Thyroid gland (tissue), 4 donors: ENCODE results near the gene EIF4E3. TPM values are rescaled to one million over a fixed set of nuclear protein-coding genes. Genes with fewer than 3 reads are reported as not detected.
A peak's percentile ranks its signal among the peaks of the same experiment; 100 is the strongest.

Experiments
- DNase-seq, 2 donors: peaks; one replicate each; pipeline ENCODE4 v3.0.0-alpha.2; 2019
- H3K27ac ChIP-seq, 3 donors: fragments of 200-600 bp; sonication (generic); 1 replicate in 2 of 3; 2 replicates in 1 of 3; pipeline ENCODE4 v1.5.1; 2016 to 2019; ENCODE audit warnings: mild to moderate bottlenecking in 1 of 3, moderate library complexity in 1 of 3
- H3K27me3 ChIP-seq: fragments of 200-600 bp; sonication (generic); one replicate; pipeline ENCODE4 v1.5.1; 2019
- H3K36me3 ChIP-seq, 2 donors: fragments of 200-600 bp; sonication (generic); one replicate each; pipeline ENCODE4 v1.5.1; 2016 to 2019
- H3K4me1 ChIP-seq, 2 donors: fragments of 200-600 bp; sonication (generic); one replicate each; pipeline ENCODE4 v1.5.1; 2017 to 2019
- H3K4me3 ChIP-seq, 3 donors: fragments of 200-600 bp; sonication (generic); replicated peaks in 1 of 3; 1 replicate in 2 of 3; 2 replicates in 1 of 3; pipeline ENCODE4 v1.5.1; 2016; ENCODE audit warnings: mild to moderate bottlenecking in 1 of 3
- H3K9me3 ChIP-seq: fragments of 200-600 bp; sonication (generic); one replicate; pipeline ENCODE4 v1.5.1; 2017
- POLR2A ChIP-seq, 2 donors: fragments of 450-650 bp; IDR thresholded peaks; one replicate each; pipeline ENCODE4 v1.6.1; 2017; ENCODE audit warnings: antibody characterized with exemption in 2 of 2, mild to moderate bottlenecking in 2 of 2, moderate library complexity in 1 of 2
- WGBS, 2 donors: methylation state at CpG; one replicate each; pipeline ENCODE4 v1.1.5; 2017; 5-methylcytosine and 5-hydroxymethylcytosine counted together
- intact Hi-C: fragments of 100-400 bp; cut with DNase I; formaldehyde crosslinking; loops from one replicate; pipeline ENCODE4 v1.15.1; 2023
- total RNA-seq, 4 donors: library from RNA; depleted of rRNA; stranded (reverse); fragments of >200 nt; gene quantifications; one replicate each; pipeline ENCODE4 v1.2.3, GENCODE V29; 2016
- TF ChIP-seq, protein P1 (sequence below), 6 experiments: fragments of 200-600 bp in 3 of 6; fragments of 450-650 bp in 3 of 6; sonication (generic) in 3 of 6; IDR thresholded peaks; one replicate each; pipeline ENCODE4 v1.5.1; 2016 to 2019; ENCODE audit warnings: antibody characterized with exemption in 6 of 6, mild to moderate bottlenecking in 2 of 6, inconsistent platforms in 1 of 6, moderate library complexity in 1 of 6

The EIF4E3 gene
- total RNA-seq, 4 donors from 2014 or later: 18.4 to 26.6 (median 26.0) TPM

DNA sequence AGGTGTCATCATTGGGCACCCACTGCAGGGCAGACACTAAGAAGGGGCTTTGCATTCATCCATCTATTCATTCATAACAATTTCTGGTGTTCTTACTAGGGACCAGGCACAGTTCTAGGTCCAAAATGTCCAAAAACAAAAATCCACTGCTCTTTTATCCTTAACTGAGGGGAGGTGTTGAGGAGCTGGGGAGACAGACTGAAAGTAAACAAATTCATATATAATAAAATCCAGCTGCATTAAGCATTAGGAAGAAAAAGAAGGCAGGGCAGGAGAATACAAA lies 1.1 kb downstream of the EIF4E3 start:
- Histone ChIP-seq H3K9me3 (no peaks in the 10 kb centered on the region), H3K27me3 (no peaks in the 10 kb centered on the region), H3K36me3 (no peaks in the 10 kb centered on the region), H3K27ac (peak overlapping the region in 1 of 3 donors; percentile 69), H3K4me3 (peak overlapping the region in 2 of 3 donors; percentile 52 to 60), H3K4me1 (peaks cover 10 to 20% of the 10 kb centered on the region in 2 donors)
- no peak for TF ChIP-seq POLR2A (IDR thresholded peaks at IDR 0.05)
- TF ChIP-seq, protein P1, sequence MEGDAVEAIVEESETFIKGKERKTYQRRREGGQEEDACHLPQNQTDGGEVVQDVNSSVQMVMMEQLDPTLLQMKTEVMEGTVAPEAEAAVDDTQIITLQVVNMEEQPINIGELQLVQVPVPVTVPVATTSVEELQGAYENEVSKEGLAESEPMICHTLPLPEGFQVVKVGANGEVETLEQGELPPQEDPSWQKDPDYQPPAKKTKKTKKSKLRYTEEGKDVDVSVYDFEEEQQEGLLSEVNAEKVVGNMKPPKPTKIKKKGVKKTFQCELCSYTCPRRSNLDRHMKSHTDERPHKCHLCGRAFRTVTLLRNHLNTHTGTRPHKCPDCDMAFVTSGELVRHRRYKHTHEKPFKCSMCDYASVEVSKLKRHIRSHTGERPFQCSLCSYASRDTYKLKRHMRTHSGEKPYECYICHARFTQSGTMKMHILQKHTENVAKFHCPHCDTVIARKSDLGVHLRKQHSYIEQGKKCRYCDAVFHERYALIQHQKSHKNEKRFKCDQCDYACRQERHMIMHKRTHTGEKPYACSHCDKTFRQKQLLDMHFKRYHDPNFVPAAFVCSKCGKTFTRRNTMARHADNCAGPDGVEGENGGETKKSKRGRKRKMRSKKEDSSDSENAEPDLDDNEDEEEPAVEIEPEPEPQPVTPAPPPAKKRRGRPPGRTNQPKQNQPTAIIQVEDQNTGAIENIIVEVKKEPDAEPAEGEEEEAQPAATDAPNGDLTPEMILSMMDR (IDR thresholded peaks at IDR 0.05): no peak
- intact Hi-C loops: no loop called here
- DNase-seq: no peak

DNA sequence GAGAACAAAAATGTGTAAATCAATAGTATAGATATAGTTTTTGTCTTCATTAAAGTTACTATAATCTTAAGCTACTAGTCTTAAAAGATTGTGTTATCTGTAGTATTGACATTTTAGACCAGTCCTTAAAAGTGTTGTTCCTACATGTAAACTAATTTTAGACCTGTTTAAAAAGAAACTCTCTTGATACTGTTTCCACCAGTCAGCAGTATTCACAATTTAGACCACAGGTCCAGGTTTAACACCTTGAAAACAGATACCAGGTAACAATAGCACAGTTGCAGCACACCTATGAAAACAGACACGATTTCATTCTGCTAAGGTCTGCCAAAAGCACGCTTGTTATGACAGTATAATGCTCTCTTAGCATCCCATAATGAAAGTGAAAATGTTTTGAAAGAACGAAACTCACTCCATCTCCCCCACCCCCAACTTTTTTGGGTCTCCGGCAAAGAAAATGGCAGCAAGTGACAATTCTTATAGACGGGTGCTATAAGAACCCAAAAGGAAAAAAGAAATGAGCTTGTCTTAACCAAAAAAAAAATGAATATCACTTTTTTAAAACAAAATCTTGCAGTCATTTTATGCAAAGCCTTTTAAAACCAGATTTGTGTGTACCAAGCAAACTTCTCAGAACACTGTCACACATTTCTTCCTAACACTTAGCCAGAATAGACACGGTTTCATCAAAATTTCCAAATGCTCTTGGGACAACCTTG lies 1.6 kb downstream of the EIF4E3 start:
- DNase-seq: no peak
- H3K36me3 ChIP-seq: no peaks in the 10 kb centered on the region
- no peaks in the 10 kb centered on the region for H3K27me3 ChIP-seq
- H3K4me1 ChIP-seq: peaks cover 10 to 20% of the 10 kb centered on the region in 2 donors
- peak overlapping the region in 1 of 3 donors; percentile 52 for H3K4me3 ChIP-seq
- WGBS, 2 donors: 38 to 66% methylated on average over 6 of the region's 6 CpGs
- TF ChIP-seq, protein P1 (IDR thresholded peaks at IDR 0.05): no peak
- TF ChIP-seq POLR2A (IDR thresholded peaks at IDR 0.05): no peak
- intact Hi-C loops: no loop called here
- no peaks in the 10 kb centered on the region for H3K9me3 ChIP-seq
- H3K27ac ChIP-seq: peak overlapping the region in 1 of 3 donors; percentile 10

DNA sequence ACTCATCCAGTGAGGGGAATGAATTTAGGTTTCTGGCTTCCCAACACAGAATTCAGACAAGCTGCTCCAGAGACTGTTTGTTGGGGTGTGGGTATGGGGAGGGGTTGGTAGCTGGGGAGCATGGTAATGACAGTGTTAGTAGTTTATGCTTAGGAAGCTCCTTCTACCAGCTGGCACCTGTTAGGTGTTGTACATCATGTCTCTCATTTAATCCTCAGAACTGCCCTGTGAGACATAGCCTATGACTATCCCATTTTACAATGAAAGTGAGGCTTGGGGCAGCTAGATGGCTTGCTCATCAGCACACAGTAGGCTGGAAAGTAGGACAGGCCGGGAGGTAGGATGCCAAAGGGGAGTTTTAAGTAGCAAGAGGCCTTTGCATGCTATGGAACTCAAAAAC lies 2.5 kb downstream of the EIF4E3 start:
- TF ChIP-seq, protein P1 (IDR thresholded peaks at IDR 0.05): no peak
- no peak for TF ChIP-seq POLR2A (IDR thresholded peaks at IDR 0.05)
- no peaks in the 10 kb centered on the region for H3K36me3 ChIP-seq
- H3K9me3 ChIP-seq: no peaks in the 10 kb centered on the region
- H3K27me3 ChIP-seq: no peaks in the 10 kb centered on the region
- no peak overlapping the region for H3K4me3 ChIP-seq
- H3K4me1 ChIP-seq: peaks cover 10 to 20% of the 10 kb centered on the region in 2 donors
- intact Hi-C loops: no loop called here
- no peak overlapping the region for H3K27ac ChIP-seq
- 89 to 93% methylated on average over 1 of the region's 1 CpG for WGBS, 2 donors
- DNase-seq: no peak

DNA sequence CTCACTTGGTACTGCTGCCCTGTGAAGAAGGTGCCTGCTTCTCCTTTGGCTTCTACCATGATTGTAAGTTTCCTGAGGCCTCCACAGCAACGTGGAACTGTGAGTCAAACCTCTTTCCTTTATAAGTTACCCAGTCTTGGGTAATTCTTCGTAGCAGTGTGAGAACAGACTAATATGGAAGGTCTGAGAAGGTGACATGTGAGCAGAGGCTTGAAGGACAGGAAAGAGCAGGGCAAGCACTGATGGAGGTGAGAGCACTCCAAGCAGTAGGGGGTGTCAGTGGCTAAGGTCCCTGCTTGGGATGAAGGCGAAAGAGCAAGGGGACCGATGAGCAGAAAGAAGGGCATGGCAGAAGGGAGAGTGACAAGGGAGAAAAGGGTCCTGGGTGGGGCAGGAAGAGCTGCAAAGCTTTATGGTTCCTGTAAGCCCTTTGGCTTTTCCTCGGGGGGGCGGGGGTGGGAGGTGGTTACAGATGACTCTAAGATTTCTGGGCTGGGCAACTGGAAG lies 3.5 kb downstream of the EIF4E3 start:
- Histone ChIP-seq H3K4me1 (peaks cover 10 to 20% of the 10 kb centered on the region in 2 donors), H3K9me3 (no peaks in the 10 kb centered on the region), H3K36me3 (no peaks in the 10 kb centered on the region), H3K27me3 (no peaks in the 10 kb centered on the region), H3K4me3 (no peak overlapping the region), H3K27ac (no peak overlapping the region)
- 90 to 92% methylated on average over 6 of the region's 6 CpGs for WGBS, 2 donors
- no peak for DNase-seq
- intact Hi-C loops: no loop called here
- TF ChIP-seq POLR2A (IDR thresholded peaks at IDR 0.05): no peak
- TF ChIP-seq, protein P1 (IDR thresholded peaks at IDR 0.05): no peak

DNA sequence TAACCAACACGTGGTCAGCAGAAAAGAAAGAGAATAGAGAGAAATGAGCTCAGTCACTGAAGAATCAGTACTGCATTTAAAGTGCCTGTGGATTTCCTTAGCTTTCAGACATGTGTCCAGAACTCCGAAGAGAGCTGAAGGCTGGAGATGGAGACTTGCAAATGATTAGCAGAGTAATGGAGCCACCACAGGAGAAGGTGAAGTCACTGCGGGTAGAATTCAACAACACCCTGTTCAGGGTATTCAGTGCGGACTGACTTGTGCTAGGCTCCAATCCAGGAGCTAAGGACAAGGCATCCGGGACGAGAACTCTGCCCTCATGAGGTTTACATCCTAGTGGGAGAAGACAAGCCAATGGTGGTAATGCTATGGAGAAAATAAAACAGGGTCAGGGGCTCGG lies 4.2 kb downstream of the EIF4E3 start:
- Histone ChIP-seq H3K27me3 (no peaks in the 10 kb centered on the region), H3K9me3 (no peaks in the 10 kb centered on the region), H3K4me3 (no peak overlapping the region), H3K4me1 (peaks cover 10 to 18% of the 10 kb centered on the region in 2 donors), H3K27ac (no peak overlapping the region), H3K36me3 (no peaks in the 10 kb centered on the region)
- TF ChIP-seq, protein P1 (IDR thresholded peaks at IDR 0.05): no peak
- no peak for TF ChIP-seq POLR2A (IDR thresholded peaks at IDR 0.05)
- WGBS, 2 donors: 92 to 94% methylated on average over 7 of the region's 7 CpGs
- no peak for DNase-seq
- intact Hi-C loops: no loop called here
